ENCODE data around the gene SH3PXD2A. TPM values are rescaled to one million over a fixed set of nuclear protein-coding genes. Genes with fewer than 3 reads are reported as not detected.
"Not testable (repeated sequence)": the region's sequence is repeated elsewhere in the genome, so short reads cannot be mapped to it uniquely, and the experiment has no call there.

SH3PXD2A gene
- total RNA-seq, 2 experiments from 2014 or later, result 6.5 to 7.4 TPM

DNA sequence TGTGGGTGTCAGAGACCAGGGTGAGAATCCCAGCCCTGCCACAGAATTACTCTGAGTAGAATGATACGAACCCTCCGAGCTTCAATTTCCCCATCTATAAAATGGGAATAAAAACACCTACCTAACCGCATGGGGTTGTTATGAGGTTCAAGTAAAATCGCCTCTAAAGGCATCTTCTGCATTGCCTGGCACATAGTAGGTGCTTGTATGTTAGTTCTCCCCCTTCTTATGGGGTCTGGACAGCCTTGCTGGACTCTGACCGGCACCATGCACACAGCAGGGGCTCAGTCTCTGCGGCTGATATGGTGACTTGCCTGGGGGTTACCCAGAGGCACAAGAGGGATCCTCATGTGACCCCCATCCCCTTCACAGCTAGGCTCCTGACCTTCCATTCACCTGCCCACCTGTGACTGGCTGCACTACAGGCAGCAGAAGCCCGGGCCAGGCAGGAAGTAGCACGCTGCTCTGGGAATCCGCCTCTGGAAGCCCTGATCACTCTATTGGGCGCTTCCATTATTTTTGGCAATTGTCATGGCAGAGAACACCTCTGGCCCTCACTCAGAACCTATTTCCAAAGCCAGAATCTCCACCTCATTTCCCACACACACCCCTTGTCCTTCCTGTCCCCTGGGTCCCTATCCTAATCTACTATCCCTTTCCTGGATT lies 6.0 kb downstream of the SH3PXD2A start:
- Mint-ChIP-seq H3K4me3 (no peak overlapping the region), H3K27me3 (peaks cover 13% of the 10 kb centered on the region), H3K36me3 (ENCODE audit: low read depth) (no peaks in the 10 kb centered on the region), H3K27ac (no peak overlapping the region), H3K4me1 (ENCODE audit: low read depth) (peaks cover 15% of the 10 kb centered on the region), H3K9me3 (no peaks in the 10 kb centered on the region)
- POLR2A ChIA-PET, result interaction anchor here (1.2 kb wide), 1 partner anchor 9 kb away, joined by 3 read pairs; no protein-coding TSS in a partner anchor
- TF ChIP-seq, protein P1, sequence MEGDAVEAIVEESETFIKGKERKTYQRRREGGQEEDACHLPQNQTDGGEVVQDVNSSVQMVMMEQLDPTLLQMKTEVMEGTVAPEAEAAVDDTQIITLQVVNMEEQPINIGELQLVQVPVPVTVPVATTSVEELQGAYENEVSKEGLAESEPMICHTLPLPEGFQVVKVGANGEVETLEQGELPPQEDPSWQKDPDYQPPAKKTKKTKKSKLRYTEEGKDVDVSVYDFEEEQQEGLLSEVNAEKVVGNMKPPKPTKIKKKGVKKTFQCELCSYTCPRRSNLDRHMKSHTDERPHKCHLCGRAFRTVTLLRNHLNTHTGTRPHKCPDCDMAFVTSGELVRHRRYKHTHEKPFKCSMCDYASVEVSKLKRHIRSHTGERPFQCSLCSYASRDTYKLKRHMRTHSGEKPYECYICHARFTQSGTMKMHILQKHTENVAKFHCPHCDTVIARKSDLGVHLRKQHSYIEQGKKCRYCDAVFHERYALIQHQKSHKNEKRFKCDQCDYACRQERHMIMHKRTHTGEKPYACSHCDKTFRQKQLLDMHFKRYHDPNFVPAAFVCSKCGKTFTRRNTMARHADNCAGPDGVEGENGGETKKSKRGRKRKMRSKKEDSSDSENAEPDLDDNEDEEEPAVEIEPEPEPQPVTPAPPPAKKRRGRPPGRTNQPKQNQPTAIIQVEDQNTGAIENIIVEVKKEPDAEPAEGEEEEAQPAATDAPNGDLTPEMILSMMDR (IDR thresholded peaks at IDR 0.05), result no peak
- ATAC-seq (no peak), DNase-seq (no peak)
- CTCF ChIA-PET, result interaction anchor here (1.2 to 2.4 kb wide), 8 partner anchors 12 to 163 kb away, joined by 3 to 15 read pairs (median 4); no protein-coding TSS in a partner anchor
- intact Hi-C loops (cut with micrococcal nuclease), result no loop called here

DNA sequence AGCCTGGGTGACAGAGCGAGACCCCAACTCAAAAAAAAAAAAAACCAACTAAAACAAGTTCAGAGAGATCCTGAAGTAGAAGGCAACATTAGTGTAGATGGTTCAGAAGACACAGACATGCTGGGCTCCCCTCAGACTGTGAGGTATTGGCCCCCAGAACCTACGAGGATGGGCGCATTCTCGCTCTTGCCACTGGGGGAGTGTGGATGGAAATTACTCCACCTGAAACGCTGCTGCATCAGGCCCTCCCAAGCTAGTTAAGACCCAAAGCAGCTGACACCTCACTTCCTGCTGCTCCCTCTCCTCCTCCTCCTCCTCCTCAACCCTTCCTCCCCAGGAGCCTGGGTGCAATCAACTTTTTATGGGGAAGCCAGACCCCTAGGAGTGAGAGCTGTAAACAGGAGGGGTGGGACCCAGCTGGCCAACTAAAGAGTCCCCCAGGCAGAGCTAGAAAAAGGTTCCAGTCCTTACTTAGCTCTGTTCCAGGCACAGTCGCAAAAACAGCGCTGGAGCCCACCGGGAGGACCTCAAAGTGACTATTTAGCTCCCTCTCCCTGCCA lies 7.4 kb downstream of the SH3PXD2A start:
- Mint-ChIP-seq H3K4me1 (ENCODE audit: low read depth) (peaks cover 14% of the 10 kb centered on the region), H3K9me3 (no peaks in the 10 kb centered on the region), H3K36me3 (ENCODE audit: low read depth) (no peaks in the 10 kb centered on the region), H3K27me3 (peaks cover 2% of the 10 kb centered on the region), H3K4me3 (no peak overlapping the region), H3K27ac (no peak overlapping the region)
- POLR2A ChIA-PET, result interaction anchor here (0.6 to 1.2 kb wide), 2 partner anchors 8 to 83 kb away, joined by 3 read pairs; no protein-coding TSS in a partner anchor
- CTCF ChIA-PET, result interaction anchor here (0.6 to 2.4 kb wide), 12 partner anchors 9 to 161 kb away, joined by 3 to 20 read pairs (median 4); no protein-coding TSS in a partner anchor
- peak; percentile 58 for DNase-seq
- intact Hi-C loops (cut with micrococcal nuclease), result no loop called here
- TF ChIP-seq, protein P1 (IDR thresholded peaks at IDR 0.05), result peak; percentile 30
- peak; percentile 75 for ATAC-seq

DNA sequence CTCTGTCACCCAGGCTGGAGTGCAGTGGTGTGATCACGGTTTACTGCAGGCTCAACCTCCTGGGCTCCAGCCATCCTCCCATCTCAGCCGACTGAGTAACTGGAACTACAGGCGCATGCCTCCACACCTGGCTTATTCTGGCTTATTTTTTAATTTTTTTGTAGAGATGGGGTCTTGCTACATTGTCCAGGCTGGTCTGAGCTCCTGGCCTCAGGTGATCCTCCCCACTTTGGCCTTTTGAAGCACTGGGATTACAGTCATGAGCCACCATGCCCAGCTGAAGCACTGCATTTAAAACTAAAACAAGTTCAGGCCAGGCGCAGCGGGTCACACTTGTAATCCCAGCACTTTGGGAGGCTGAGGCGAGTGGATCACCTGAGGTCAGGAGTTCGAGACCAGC lies 8.0 kb downstream of the SH3PXD2A start:
- no peak overlapping the region for H3K27ac Mint-ChIP-seq
- TF ChIP-seq, protein P1 (IDR thresholded peaks at IDR 0.05), result no peak
- DNase-seq (no peak), ATAC-seq (no peak)
- intact Hi-C loops (cut with micrococcal nuclease), result no loop called here
- no peaks in the 10 kb centered on the region for H3K27me3 Mint-ChIP-seq
- POLR2A ChIA-PET, result interaction anchor here (0.6 kb wide), 1 partner anchor 82 kb away, joined by 3 read pairs; no protein-coding TSS in a partner anchor
- no peak overlapping the region for H3K4me3 Mint-ChIP-seq
- no peaks in the 10 kb centered on the region for H3K36me3 Mint-ChIP-seq (ENCODE audit: low read depth)
- CTCF ChIA-PET, result interaction anchor here (0.9 to 2.4 kb wide), 8 partner anchors 10 to 162 kb away, joined by 3 to 20 read pairs (median 4); no protein-coding TSS in a partner anchor
- peaks cover 14% of the 10 kb centered on the region for H3K4me1 Mint-ChIP-seq (ENCODE audit: low read depth)
- no peaks in the 10 kb centered on the region for H3K9me3 Mint-ChIP-seq

DNA sequence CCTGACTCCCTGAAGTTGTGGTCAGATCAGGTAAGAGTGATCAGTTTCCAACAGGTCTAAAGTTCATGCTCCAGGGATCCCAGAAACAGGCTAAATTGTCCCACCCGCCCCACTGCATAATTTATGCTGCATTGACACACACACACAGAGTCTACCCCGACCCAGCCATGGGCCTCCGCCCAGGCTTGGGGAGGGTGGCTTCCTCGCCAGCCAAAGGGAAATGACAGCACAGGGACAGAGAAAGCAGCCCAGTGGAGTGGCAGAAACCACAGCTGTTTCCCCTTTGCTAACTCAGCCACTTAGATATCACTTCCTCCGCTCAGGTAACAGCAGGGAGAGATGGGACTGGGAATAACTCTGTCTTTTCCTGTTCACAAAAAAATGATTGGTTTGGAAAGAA lies 9.4 kb downstream of the SH3PXD2A start:
- H3K4me3 Mint-ChIP-seq, result no peak overlapping the region

DNA sequence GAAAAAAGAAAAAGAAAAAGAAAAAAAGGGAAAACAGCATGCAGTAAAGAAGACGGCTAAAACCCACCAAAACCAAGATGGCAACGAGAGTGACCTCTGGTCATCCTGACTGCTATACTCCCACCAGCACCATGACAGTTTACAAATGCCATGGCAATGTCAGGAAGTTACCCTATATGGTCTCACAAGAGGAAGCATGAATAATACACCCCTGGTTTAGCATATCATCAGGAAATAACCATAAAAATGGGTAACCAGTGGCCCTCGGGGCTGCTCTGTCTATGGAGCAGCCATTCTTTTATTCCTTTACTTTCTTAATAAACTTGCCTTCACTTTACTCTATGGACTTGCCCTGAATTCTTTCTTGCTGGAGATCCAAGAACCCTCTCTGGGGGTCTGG lies 10.0 kb downstream of the SH3PXD2A start:
- ATAC-seq; POLR2A ChIA-PET; H3K9me3 Mint-ChIP-seq; H3K4me3 Mint-ChIP-seq; CTCF ChIA-PET; DNase-seq; intact Hi-C loops (cut with micrococcal nuclease); H3K36me3 Mint-ChIP-seq (ENCODE audit: low read depth); H3K27me3 Mint-ChIP-seq; H3K27ac Mint-ChIP-seq: not testable (repeated sequence)
- peaks cover 14% of the 10 kb centered on the region for H3K4me1 Mint-ChIP-seq (ENCODE audit: low read depth)

More for the DNA sequence above, 9.4 kb downstream of the SH3PXD2A start:
- Mint-ChIP-seq H3K27me3 (no peaks in the 10 kb centered on the region), H3K36me3 (ENCODE audit: low read depth) (no peaks in the 10 kb centered on the region), H3K27ac (no peak overlapping the region), H3K9me3 (no peaks in the 10 kb centered on the region), H3K4me1 (ENCODE audit: low read depth) (peaks cover 14% of the 10 kb centered on the region)
- intact Hi-C loops (cut with micrococcal nuclease), result no loop called here
- POLR2A ChIA-PET, result no interaction called here
- CTCF ChIA-PET, result interaction anchor here (0.7 to 1.5 kb wide), 4 partner anchors 9 to 133 kb away, joined by 3 to 6 read pairs (median 3); partner anchors contain the start of gene SH3PXD2A
- DNase-seq, result peak; percentile 39
- ATAC-seq, result peak; percentile 82
- TF ChIP-seq, protein P1 (IDR thresholded peaks at IDR 0.05), result no peak

All from activated CD8-positive, alpha-beta T cell treated with anti-CD3 and anti-CD28 coated beads for 36 hours (primary cell).